Activated gamma-delta T cell treated with anti-CD3 and anti-CD28 coated beads, Interleukin-2, amount 50 U/mL, for 16 hours (primary cell): ENCODE data around the gene ZCCHC10.
"Not testable (repeated sequence)": the region's sequence is repeated elsewhere in the genome, so short reads cannot be mapped to it uniquely, and the experiment has no call there.

ENCODE experiments used
- DNase-seq: peaks from one replicate; pipeline ENCODE4 v3.0.0-alpha.2; 2020; ENCODE audit warnings: low read depth

The ZCCHC10 gene

GRCh38 chr5:132976852-132977251 is 49.5 kb downstream of the ZCCHC10 start:
- no peak for DNase-seq

GRCh38 chr5:132972436-132972828 is 53.9 kb downstream of the ZCCHC10 start:
- DNase-seq: not testable (repeated sequence)

GRCh38 chr5:132971483-132972435 is 54.6 kb downstream of the ZCCHC10 start:
- DNase-seq: no peak

- DNase-seq: no peak
These were observed 61.2 kb downstream of the ZCCHC10 start for GRCh38 chr5:132965120-132965519.

GRCh38 chr5:132963171-132964104 is 62.9 kb downstream of the ZCCHC10 start, which contains the start of gene AFF4:
Gene AFF4, minus strand, starts transcription at chr5:132963634. Its CDS starts 26,445 bp downstream, at chr5:132937189.
- DNase-seq: peak; percentile 79

GRCh38 chr5:132962429-132963021 is 63.8 kb downstream of the ZCCHC10 start:
- DNase-seq: no peak

GRCh38 chr5:132961887-132962286 is 64.5 kb downstream of the ZCCHC10 start:
- no peak for DNase-seq

GRCh38 chr5:132961123-132961815 is 65.1 kb downstream of the ZCCHC10 start:
- DNase-seq: not testable (repeated sequence)

GRCh38 chr5:132956166-132956799 is 70.1 kb downstream of the ZCCHC10 start:
- DNase-seq: not testable (repeated sequence)

- no peak for DNase-seq
These were observed 72.6 kb downstream of the ZCCHC10 start for GRCh38 chr5:132953710-132954109.

GRCh38 chr5:132952829-132953228 is 73.5 kb downstream of the ZCCHC10 start:
- DNase-seq: no peak

- no peak for DNase-seq
These were observed 74.5 kb downstream of the ZCCHC10 start for GRCh38 chr5:132951897-132952296.

GRCh38 chr5:132949136-132949535 is 77.2 kb downstream of the ZCCHC10 start:
- DNase-seq: no peak

- no peak for DNase-seq
These were observed 78.7 kb downstream of the ZCCHC10 start for GRCh38 chr5:132947671-132948070.
